Inferior parietal cortex (tissue), 1 donor: Measurements from ENCODE around the gene TSLP.

Experiments used
- DNase-seq: peaks from one replicate; pipeline ENCODE4 v3.0.0-alpha.2; 2016; ENCODE audit errors: extremely low spot score

Gene TSLP

GRCh38 chr5:111071413-111071812, at the start of gene TSLP:
Gene TSLP (plus strand): TSS chr5:111071713. CDS start chr5:111071891, 178 bp downstream.
- DNase-seq = no peak

GRCh38 chr5:111022301-111022700, 49.2 kb upstream of the TSLP start:
- no peak for DNase-seq

- no peak for DNase-seq
These were observed 42.6 kb upstream of the TSLP start for GRCh38 chr5:111028865-111029264.

- DNase-seq = no peak
These were observed 27.6 kb upstream of the TSLP start for GRCh38 chr5:111043712-111044506.

- DNase-seq = no peak
These were observed 13.4 kb upstream of the TSLP start for GRCh38 chr5:111058064-111058463.

- DNase-seq = no peak
These were observed 11.3 kb upstream of the TSLP start for GRCh38 chr5:111060169-111060568.

- DNase-seq = no peak
These were observed 9.9 kb upstream of the TSLP start for GRCh38 chr5:111061618-111062017.

- no peak for DNase-seq
These were observed 7.7 kb upstream of the TSLP start for GRCh38 chr5:111063709-111064322.

- DNase-seq = no peak
These were observed 5.1 kb upstream of the TSLP start for GRCh38 chr5:111066261-111066938.

- DNase-seq = no peak
These were observed 3.3 kb upstream of the TSLP start for GRCh38 chr5:111068213-111068612.

- DNase-seq = no peak
These were observed 1.7 kb upstream of the TSLP start for GRCh38 chr5:111069839-111070238.

GRCh38 chr5:111070272-111071134, 1.0 kb upstream of the TSLP start:
- DNase-seq = no peak

- DNase-seq = no peak
These were observed 1.6 kb downstream of the TSLP start for GRCh38 chr5:111072949-111073682.

- no peak for DNase-seq
These were observed 2.7 kb downstream of the TSLP start for GRCh38 chr5:111074244-111074643.

- no peak for DNase-seq
These were observed 4.0 kb downstream of the TSLP start for GRCh38 chr5:111075520-111075919.

- no peak for DNase-seq
These were observed 4.6 kb downstream of the TSLP start for GRCh38 chr5:111076091-111076490.

- no peak for DNase-seq
These were observed 6.2 kb downstream of the TSLP start for GRCh38 chr5:111077678-111078077.

- no peak for DNase-seq
These were observed 8.3 kb downstream of the TSLP start for GRCh38 chr5:111079846-111080245.

GRCh38 chr5:111083323-111083722, 11.8 kb downstream of the TSLP start:
- DNase-seq = no peak

- DNase-seq = peak; percentile 94
These were observed 20.7 kb downstream of the TSLP start, which contains the start of gene WDR36 for GRCh38 chr5:111092062-111092853. Gene WDR36 (plus strand): TSS chr5:111092348. CDS start chr5:111092457, 109 bp downstream.
